Endothelial cell (in vitro differentiated cells): ENCODE results near the gene ATCAY. TPM values are rescaled to one million over a fixed set of nuclear protein-coding genes. Genes with fewer than 3 reads are reported as not detected.

Source experiments
- DNase-seq: peaks from one replicate; pipeline ENCODE4 v3.0.0; 2021; ENCODE audit warnings: low spot score
- H3K27ac Mint-ChIP-seq: one replicate; pipeline ENCODE4 v1.8.0; 2021; ENCODE audit warnings: mixed read lengths, inconsistent platforms; ENCODE audit not compliant: unreplicated experiment
- H3K27me3 Mint-ChIP-seq: one replicate; pipeline ENCODE4 v1.8.0; 2021; ENCODE audit warnings: mild to moderate bottlenecking, moderate library complexity, mixed read lengths, inconsistent platforms; ENCODE audit not compliant: unreplicated experiment
- H3K36me3 Mint-ChIP-seq: one replicate; pipeline ENCODE4 v1.8.0; 2021; ENCODE audit warnings: mild to moderate bottlenecking, low read depth, mixed read lengths, inconsistent platforms; ENCODE audit not compliant: unreplicated experiment
- H3K4me1 Mint-ChIP-seq: one replicate; pipeline ENCODE4 v1.8.0; 2021; ENCODE audit warnings: mild to moderate bottlenecking, mixed read lengths, inconsistent platforms; ENCODE audit not compliant: unreplicated experiment
- H3K4me3 Mint-ChIP-seq: one replicate; pipeline ENCODE4 v1.8.0; 2021; ENCODE audit warnings: mild to moderate bottlenecking, mixed read lengths, inconsistent platforms; ENCODE audit not compliant: unreplicated experiment
- H3K9me3 Mint-ChIP-seq: one replicate; pipeline ENCODE4 v1.8.0; 2021; ENCODE audit warnings: mixed read lengths, inconsistent platforms; ENCODE audit not compliant: unreplicated experiment
- total RNA-seq: library from RNA; stranded (reverse); fragmentation: NEBNext Ultra II Directional; extraction: Animal tissue kit (Norgen Biotek cat#: 25700); gene quantifications from one replicate; pipeline ENCODE4 v1.2.1, GENCODE V29; 2021; ENCODE audit not compliant: unreplicated experiment
- TF ChIP-seq, protein P1 (sequence below): fragments of 200-600 bp; sonication (generic); IDR thresholded peaks from one replicate; pipeline ENCODE4 v1.5.0; 2021; ENCODE audit warnings: antibody characterized with exemption; ENCODE audit not compliant: unreplicated experiment

The ATCAY gene
- total RNA-seq, 1 donor from 2014 or later, result 0.67 TPM

DNA sequence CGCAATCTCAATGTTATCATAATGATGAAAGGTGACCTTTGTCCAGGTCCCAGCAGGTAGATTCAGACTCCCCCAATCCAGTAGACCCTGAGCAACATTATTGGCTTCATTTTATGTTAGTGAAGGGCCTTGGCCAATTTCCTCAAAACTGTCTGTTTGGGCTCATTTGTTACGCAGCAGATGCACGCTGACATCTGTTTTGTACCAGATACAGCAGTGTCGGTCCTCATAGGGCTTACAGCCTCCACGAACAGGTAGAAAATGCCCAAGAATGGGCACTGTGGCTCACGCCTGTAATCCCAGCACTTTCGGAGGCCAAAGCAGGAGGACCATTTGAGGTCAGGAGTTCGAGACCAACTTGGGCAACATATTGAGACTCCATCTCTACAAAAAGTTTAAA, 39.3 kb downstream of the ATCAY start:
- TF ChIP-seq, protein P1, sequence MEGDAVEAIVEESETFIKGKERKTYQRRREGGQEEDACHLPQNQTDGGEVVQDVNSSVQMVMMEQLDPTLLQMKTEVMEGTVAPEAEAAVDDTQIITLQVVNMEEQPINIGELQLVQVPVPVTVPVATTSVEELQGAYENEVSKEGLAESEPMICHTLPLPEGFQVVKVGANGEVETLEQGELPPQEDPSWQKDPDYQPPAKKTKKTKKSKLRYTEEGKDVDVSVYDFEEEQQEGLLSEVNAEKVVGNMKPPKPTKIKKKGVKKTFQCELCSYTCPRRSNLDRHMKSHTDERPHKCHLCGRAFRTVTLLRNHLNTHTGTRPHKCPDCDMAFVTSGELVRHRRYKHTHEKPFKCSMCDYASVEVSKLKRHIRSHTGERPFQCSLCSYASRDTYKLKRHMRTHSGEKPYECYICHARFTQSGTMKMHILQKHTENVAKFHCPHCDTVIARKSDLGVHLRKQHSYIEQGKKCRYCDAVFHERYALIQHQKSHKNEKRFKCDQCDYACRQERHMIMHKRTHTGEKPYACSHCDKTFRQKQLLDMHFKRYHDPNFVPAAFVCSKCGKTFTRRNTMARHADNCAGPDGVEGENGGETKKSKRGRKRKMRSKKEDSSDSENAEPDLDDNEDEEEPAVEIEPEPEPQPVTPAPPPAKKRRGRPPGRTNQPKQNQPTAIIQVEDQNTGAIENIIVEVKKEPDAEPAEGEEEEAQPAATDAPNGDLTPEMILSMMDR, result no peak
- no peak overlapping the region for H3K27ac Mint-ChIP-seq
- no peaks in the 10 kb centered on the region for H3K9me3 Mint-ChIP-seq
- H3K27me3 Mint-ChIP-seq, result peaks cover 3% of the 10 kb centered on the region
- peaks cover 12% of the 10 kb centered on the region for H3K36me3 Mint-ChIP-seq
- H3K4me1 Mint-ChIP-seq, result no peaks in the 10 kb centered on the region
- H3K4me3 Mint-ChIP-seq, result no peak overlapping the region
- DNase-seq, result no peak

DNA sequence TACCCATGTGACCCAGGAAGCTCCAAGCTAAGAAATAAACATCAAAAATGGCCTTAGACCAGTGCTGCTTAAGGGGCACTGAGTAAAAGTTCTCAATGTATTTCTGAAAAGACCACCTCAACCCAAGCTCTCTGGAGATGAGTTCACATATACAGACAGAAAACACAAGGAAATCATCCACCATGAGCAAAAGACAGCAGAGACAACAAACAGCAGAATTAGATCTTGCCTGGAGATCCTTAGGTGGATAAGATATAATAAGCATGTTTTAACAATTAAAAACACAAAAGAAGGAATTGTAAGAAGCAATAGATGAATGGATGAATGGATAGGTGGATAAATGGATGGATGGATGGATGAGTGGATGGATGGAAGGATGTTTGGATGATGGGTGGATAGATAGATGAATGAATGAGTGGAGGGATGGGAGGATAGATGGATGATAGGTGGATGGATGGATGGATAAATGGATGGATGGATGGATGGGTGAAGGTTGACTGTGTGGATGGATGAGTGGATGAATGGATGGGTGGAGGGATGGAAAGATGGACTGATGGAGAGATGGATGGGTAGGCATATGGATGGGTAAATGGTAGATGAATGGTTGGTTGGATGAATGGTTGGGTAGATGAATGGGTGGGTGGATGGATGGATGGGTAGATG, 42.7 kb downstream of the ATCAY start:
- H3K27ac Mint-ChIP-seq, result no peak overlapping the region
- no peaks in the 10 kb centered on the region for H3K4me1 Mint-ChIP-seq
- H3K36me3 Mint-ChIP-seq, result peaks cover 14% of the 10 kb centered on the region
- no peak for DNase-seq
- H3K27me3 Mint-ChIP-seq, result peaks cover 5% of the 10 kb centered on the region
- TF ChIP-seq, protein P1, result no peak
- H3K4me3 Mint-ChIP-seq, result peak overlapping the region; percentile 38
- no peaks in the 10 kb centered on the region for H3K9me3 Mint-ChIP-seq

DNA sequence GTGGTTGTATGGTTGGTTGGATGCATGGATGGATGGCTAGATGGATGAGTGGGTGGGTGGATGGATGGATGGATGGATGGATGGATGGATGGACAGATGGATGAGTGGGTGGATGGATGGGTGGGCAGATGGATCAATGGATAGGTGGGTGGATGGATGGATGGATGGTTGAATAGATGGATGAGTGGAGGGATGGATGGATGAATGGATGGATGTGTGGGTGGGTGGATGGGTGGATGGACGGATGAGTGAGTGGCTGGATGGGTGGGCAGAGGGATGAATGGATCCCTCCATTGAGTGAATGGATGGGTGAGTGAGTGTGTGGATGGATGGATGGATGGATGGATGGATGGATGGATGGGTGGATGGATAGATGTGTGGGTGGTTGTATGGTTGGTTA, 43.4 kb downstream of the ATCAY start:
- peaks cover 5% of the 10 kb centered on the region for H3K27me3 Mint-ChIP-seq
- no peaks in the 10 kb centered on the region for H3K9me3 Mint-ChIP-seq
- DNase-seq, result no peak
- TF ChIP-seq, protein P1, result no peak
- H3K27ac Mint-ChIP-seq, result no peak overlapping the region
- peak overlapping the region; percentile 38 for H3K4me3 Mint-ChIP-seq
- H3K36me3 Mint-ChIP-seq, result peaks cover 14% of the 10 kb centered on the region
- no peaks in the 10 kb centered on the region for H3K4me1 Mint-ChIP-seq

DNA sequence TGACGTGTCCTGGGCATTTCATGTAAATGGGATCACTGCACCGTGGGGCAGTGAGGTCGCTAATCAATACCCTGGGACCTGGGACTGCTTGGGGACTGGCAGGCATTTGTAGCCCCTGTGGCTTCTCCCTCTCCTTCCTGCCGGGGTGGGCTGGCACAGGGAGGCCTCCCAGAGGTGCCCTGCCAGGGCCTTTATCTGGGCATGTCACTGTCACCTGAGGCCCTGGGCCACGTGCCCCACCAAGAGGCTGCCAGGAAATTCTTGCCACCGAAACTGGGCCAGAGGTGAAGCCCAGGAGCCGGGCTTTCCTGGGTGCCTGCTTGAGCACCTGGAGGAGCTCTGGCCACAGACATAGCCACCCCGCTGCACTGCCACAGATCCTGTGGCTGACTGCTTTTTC, 50.6 kb downstream of the ATCAY start:
- no peaks in the 10 kb centered on the region for H3K4me1 Mint-ChIP-seq
- TF ChIP-seq, protein P1, result no peak
- H3K4me3 Mint-ChIP-seq, result no peak overlapping the region
- peaks cover 12% of the 10 kb centered on the region for H3K27me3 Mint-ChIP-seq
- DNase-seq, result no peak
- no peak overlapping the region for H3K27ac Mint-ChIP-seq
- no peaks in the 10 kb centered on the region for H3K36me3 Mint-ChIP-seq
- no peaks in the 10 kb centered on the region for H3K9me3 Mint-ChIP-seq

DNA sequence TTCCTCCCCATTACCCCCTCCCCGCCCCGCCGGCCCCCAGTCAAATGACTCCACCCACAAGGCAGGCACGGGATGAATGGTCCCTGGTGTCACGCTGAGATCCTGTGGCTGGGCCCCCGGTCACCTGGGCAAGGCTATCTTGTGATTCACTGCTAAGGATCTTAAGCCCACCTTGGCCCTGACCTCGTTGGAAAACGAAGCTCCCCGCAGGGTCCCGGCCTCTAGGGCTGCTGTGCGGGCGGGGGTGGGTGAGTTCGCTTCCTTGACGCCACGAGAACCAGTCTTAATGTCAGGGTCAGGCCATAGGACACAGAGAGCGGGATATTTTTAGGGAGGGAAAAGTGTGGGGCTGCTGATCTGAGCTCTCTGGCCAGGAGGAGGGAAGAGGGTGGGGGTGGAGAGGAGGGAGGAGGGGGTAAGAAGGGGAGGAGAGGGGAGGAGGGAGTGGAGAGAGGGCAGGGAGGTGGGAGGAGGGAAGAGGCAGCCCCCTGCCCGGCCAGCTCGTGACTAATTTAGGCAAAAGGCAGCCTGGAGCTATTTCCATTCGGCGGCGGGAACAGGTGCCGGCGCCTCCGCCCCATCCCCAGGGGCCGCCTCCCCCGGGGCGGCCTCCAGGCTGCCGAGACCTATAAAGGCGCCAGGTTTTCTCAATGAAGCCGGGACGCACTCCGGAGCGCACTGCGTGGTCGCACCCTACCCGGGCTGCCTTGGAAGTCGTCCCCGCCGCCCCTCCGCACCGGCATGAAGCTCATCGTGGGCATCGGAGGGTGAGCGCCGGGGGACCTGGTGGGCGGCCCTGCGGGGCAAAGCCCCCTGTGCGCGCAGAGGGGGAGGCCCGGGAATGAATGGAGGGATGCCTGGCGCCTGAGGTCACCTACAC, 52.7 kb downstream of the ATCAY start, which contains the start of gene NMRK2:
Gene NMRK2, plus strand, starts transcription at position 139 of the 880 bp plus-strand sequence. Its CDS starts 603 bp downstream, at position 742.
- Mint-ChIP-seq H3K9me3 (no peaks in the 10 kb centered on the region), H3K27ac (no peak within 1 kb of the TSS), H3K4me3 (no peak within 1 kb of the TSS), H3K36me3 (no peaks in the 10 kb centered on the region), H3K27me3 (peaks cover 10% of the 10 kb centered on the region), H3K4me1 (no peaks in the 10 kb centered on the region)
- no peak for DNase-seq
- TF ChIP-seq, protein P1, result no peak
